ENCODE data around the gene PRDM16.

GRCh38 chr1:3459940-3460671 lies 391.1 kb downstream of the PRDM16 start:
- TF ChIP-seq POLR2A (IDR thresholded peaks at IDR 0.05) = no peak
- TF ChIP-seq CTCF (IDR thresholded peaks at IDR 0.05) = no peak

Measured in uterus (tissue), 2 donors.